Breast epithelium (tissue), 4 donors: ENCODE measurements around the gene EEPD1. TPM values are rescaled to one million over a fixed set of nuclear protein-coding genes. Genes with fewer than 3 reads are reported as not detected.

Experiments used
- DNase-seq, 2 donors: peaks; one replicate each; pipeline ENCODE4 v3.0.0-alpha.2; 2019; ENCODE audit warnings: low spot score in 2 of 2
- H3K27ac ChIP-seq, 2 donors: fragments of 200-600 bp; sonication (generic) in 1 of 2; one replicate each; pipeline ENCODE4 v1.5.1; 2016 to 2019; ENCODE audit warnings: mild to moderate bottlenecking in 1 of 2
- H3K27me3 ChIP-seq, 2 donors: fragments of 200-600 bp; sonication (generic) in 1 of 2; one replicate each; pipeline versions ENCODE4 v1.5.1 to v1.6.0; 2017 to 2019; ENCODE audit warnings: control low read depth in 1 of 2, mild to moderate bottlenecking in 1 of 2
- H3K36me3 ChIP-seq: fragments of 200-600 bp; one replicate; pipeline ENCODE4 v1.5.1; 2019
- H3K4me1 ChIP-seq, 2 donors: fragments of 200-600 bp; sonication (generic); one replicate each; pipeline ENCODE4 v1.5.1; 2016 to 2019; ENCODE audit warnings: control low read depth in 1 of 2
- H3K4me3 ChIP-seq, 3 donors: fragments of 200-600 bp; sonication (generic); 1 replicate in 2 of 3; 2 replicates in 1 of 3; pipeline ENCODE4 v1.5.1; 2016 to 2019; ENCODE audit warnings: mild to moderate bottlenecking in 3 of 3, moderate library complexity in 2 of 3
- H3K9me3 ChIP-seq, 2 donors: fragments of 200-600 bp; sonication (generic) in 1 of 2; one replicate each; pipeline ENCODE4 v1.5.1; 2016 to 2019; ENCODE audit warnings: control low read depth in 1 of 2
- CTCF ChIP-seq, 3 donors: fragments of 450-650 bp; IDR thresholded peaks; one replicate each; pipeline ENCODE4 v1.5.1; 2016 to 2017; ENCODE audit warnings: antibody characterized with exemption in 3 of 3, mild to moderate bottlenecking in 3 of 3, moderate library complexity in 3 of 3
- POLR2A ChIP-seq: fragments of 450-650 bp; IDR thresholded peaks from one replicate; pipeline ENCODE4 v1.6.1; 2016; ENCODE audit warnings: antibody characterized with exemption, mild to moderate bottlenecking, moderate library complexity
- POLR2AphosphoS5 ChIP-seq, 3 donors: sonication (generic); formaldehyde crosslinking; IDR thresholded peaks; one replicate each; pipeline ENCODE4 v1.6.1; 2017; ENCODE audit warnings: antibody characterized with exemption in 3 of 3
- intact Hi-C: fragments of 100-400 bp; cut with DNase I; formaldehyde crosslinking; loops from one replicate; pipeline ENCODE4 v1.15.1; 2023; ENCODE audit warnings: low total_unique reads
- total RNA-seq, 3 donors: library from RNA; depleted of rRNA; stranded (reverse); fragments of >200 nt; gene quantifications; one replicate each; pipeline ENCODE4 v1.1.0, GENCODE V29; 2016

Gene EEPD1
- total RNA-seq, 3 donors from 2014 or later: 6.4 to 32.5 (median 10.5) TPM

- H3K4me3 ChIP-seq: no peak overlapping the region
- intact Hi-C loops: no loop called here
- H3K4me1 ChIP-seq: no peaks in the 10 kb centered on the region
- no peaks in the 10 kb centered on the region for H3K36me3 ChIP-seq
- TF ChIP-seq CTCF (IDR thresholded peaks at IDR 0.05): no peak
- no peak for TF ChIP-seq POLR2AphosphoS5 (IDR thresholded peaks at IDR 0.05)
- TF ChIP-seq POLR2A: no peak
- H3K9me3 ChIP-seq: no peaks in the 10 kb centered on the region
- H3K27ac ChIP-seq: no peak overlapping the region
- DNase-seq: no peak
- no peaks in the 10 kb centered on the region for H3K27me3 ChIP-seq
Observed at GRCh38 chr7:36346260-36346831, 193.3 kb downstream of the EEPD1 start.

DNA sequence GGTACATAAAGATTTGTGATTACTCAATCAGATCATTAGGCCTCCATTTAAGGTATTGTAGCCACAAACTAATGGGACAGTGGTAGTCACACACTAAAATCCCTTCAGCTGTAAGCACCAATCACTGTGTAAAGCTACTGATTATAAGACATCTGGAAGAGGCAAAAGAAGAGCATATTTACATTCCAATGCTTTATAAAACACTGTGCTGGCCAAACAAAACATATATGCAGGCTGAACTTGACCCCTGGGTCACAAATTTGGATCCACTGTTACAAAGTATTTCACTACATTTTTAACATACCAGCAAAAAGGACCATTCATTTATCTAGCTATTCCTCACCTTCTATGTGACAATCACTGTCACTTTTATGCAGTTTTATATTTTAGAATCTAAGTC, 195.2 kb downstream of the EEPD1 start:
- no peaks in the 10 kb centered on the region for H3K27me3 ChIP-seq
- no peak overlapping the region for H3K27ac ChIP-seq
- H3K4me1 ChIP-seq: no peaks in the 10 kb centered on the region
- no peak for DNase-seq
- no peaks in the 10 kb centered on the region for H3K9me3 ChIP-seq
- no peak for TF ChIP-seq CTCF (IDR thresholded peaks at IDR 0.05)
- no peak for TF ChIP-seq POLR2AphosphoS5 (IDR thresholded peaks at IDR 0.05)
- TF ChIP-seq POLR2A: no peak
- no peak overlapping the region for H3K4me3 ChIP-seq
- H3K36me3 ChIP-seq: no peaks in the 10 kb centered on the region
- intact Hi-C loops: no loop called here

GRCh38 chr7:36348771-36349170, 195.7 kb downstream of the EEPD1 start:
- H3K36me3 ChIP-seq: no peaks in the 10 kb centered on the region
- no peak overlapping the region for H3K4me3 ChIP-seq
- H3K4me1 ChIP-seq: no peaks in the 10 kb centered on the region
- DNase-seq: no peak
- TF ChIP-seq POLR2AphosphoS5 (IDR thresholded peaks at IDR 0.05) (no peak), CTCF (IDR thresholded peaks at IDR 0.05) (no peak), POLR2A (no peak)
- H3K27ac ChIP-seq: no peak overlapping the region
- intact Hi-C loops: no loop called here
- no peaks in the 10 kb centered on the region for H3K27me3 ChIP-seq
- no peaks in the 10 kb centered on the region for H3K9me3 ChIP-seq

DNA sequence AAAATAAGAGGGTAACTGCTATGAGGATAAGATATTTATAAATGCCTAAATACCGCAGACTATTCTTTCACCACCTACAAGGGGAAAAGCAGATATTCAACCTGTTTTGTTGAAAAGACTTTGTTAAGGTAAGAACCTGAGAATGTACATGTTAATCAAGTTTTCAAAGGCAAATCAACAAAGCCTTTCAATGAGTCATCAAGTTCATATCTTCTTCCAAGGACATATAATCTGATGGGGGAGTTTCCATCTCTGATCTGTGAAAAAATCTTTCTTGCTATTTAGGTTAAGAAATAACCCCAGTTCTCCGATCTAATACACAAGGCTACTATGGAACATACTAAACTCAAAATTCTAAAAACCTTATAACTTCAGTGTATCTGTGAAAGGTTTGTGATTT, 196.6 kb downstream of the EEPD1 start:
- TF ChIP-seq CTCF (IDR thresholded peaks at IDR 0.05): no peak
- TF ChIP-seq POLR2A: no peak
- no peak for TF ChIP-seq POLR2AphosphoS5 (IDR thresholded peaks at IDR 0.05)
- H3K9me3 ChIP-seq: no peaks in the 10 kb centered on the region
- no peaks in the 10 kb centered on the region for H3K4me1 ChIP-seq
- no peak overlapping the region for H3K27ac ChIP-seq
- intact Hi-C loops: no loop called here
- DNase-seq: no peak
- H3K4me3 ChIP-seq: no peak overlapping the region
- H3K36me3 ChIP-seq: no peaks in the 10 kb centered on the region
- H3K27me3 ChIP-seq: no peaks in the 10 kb centered on the region

Other genes starting within 250 kb of the EEPD1 start
- 1 to 10 TPM; 2.3 to 5.4 (median 5.0) TPM for gene ANLN, start 236.6 kb downstream of the EEPD1 start, total RNA-seq